K562 (cell line): Measurements from ENCODE around the gene MS4A2. TPM values are rescaled to one million over a fixed set of nuclear protein-coding genes. Genes with fewer than 3 reads are reported as not detected.
A peak's percentile ranks its signal among the peaks of the same experiment; 100 is the strongest.
"Not testable (repeated sequence)": the region's sequence is repeated elsewhere in the genome, so short reads cannot be mapped to it uniquely, and the experiment has no call there.

Experiments
- ATAC-seq: fragments of 200-7000 bp; cut with Tn5 transposase; 3 replicates; pipeline ENCODE4 v1.9.1; 2020; ENCODE audit warnings: moderate library complexity
- BruUV-seq: library from RNA; stranded (reverse); fragments of 400-500 nt; replicated peaks from 2 replicates; lab custom pipeline; 2021; lab: Mats Ljungman, UMichigan
- CTCF ChIA-PET: fragments of 300-600 bp; formaldehyde crosslinking; extraction: SDS; loops from one replicate; lab custom pipeline; 2021; ENCODE audit warnings: low intra/inter-chr PET ratio; lab: Yijun Ruan, JAX
- POLR2A ChIA-PET: fragments of 300-600, 350-650 bp; sonication (Branson Sonifier 250); formaldehyde crosslinking; extraction: SDS; loops from one replicate; lab custom pipeline; 2021; ENCODE audit warnings: antibody characterized with exemption, inconsistent platforms; lab: Yijun Ruan, JAX
- DNase-seq, 4 experiments: peaks; one replicate each; pipeline versions ENCODE4 v3.0.0 to v3.0.0-alpha.2; 2011 to 2018; ENCODE audit warnings: low spot score in 3 of 4, mixed read lengths in 3 of 4; ENCODE audit errors: extremely low read depth in 1 of 4
- FAIRE-seq: peaks from 2 replicates; lab custom pipeline; 2011; peaks lifted over from hg19 to GRCh38; lab: Jason Lieb, UNC
- H2AFZ ChIP-seq: 2 replicates; pipeline ENCODE4 v1.6.0; 2011; ENCODE audit warnings: low read depth, low read length, control low read depth, inconsistent platforms
- H3K27ac ChIP-seq: fragments of 200-600 bp; 3 replicates; pipeline ENCODE4 v1.8.0; 2011; ENCODE audit warnings: low read depth, mild to moderate bottlenecking, control low read depth, inconsistent platforms, low read length, moderate library complexity, mixed read lengths; ENCODE audit errors: extremely low read depth
- H3K27me3 ChIP-seq, 2 experiments: fragments of 300-600 bp in 1 of 2; 2 replicates in 1 of 2; 3 replicates in 1 of 2; pipeline versions ENCODE4 v1.6.0 to v1.8.0; 2011; ENCODE audit warnings: inconsistent platforms in 2 of 2, low read length in 2 of 2, mild to moderate bottlenecking in 1 of 2, mixed read lengths in 1 of 2, moderate library complexity in 1 of 2; ENCODE audit not compliant: control insufficient read depth in 2 of 2, insufficient read depth in 2 of 2
- H3K36me3 ChIP-seq: fragments of 300-600 bp; 3 replicates; pipeline ENCODE4 v1.8.0; 2011; ENCODE audit warnings: mild to moderate bottlenecking, low read length, inconsistent platforms; ENCODE audit not compliant: control insufficient read depth, insufficient read depth
- H3K4me1 ChIP-seq, 2 experiments: fragments of 200-600 bp in 1 of 2; replicated peaks in 1 of 2; 2 replicates in 1 of 2; 3 replicates in 1 of 2; pipeline versions ENCODE4 v1.5.1 to v1.8.0; 2011; ENCODE audit warnings: inconsistent platforms in 2 of 2, low read length in 2 of 2, mild to moderate bottlenecking in 1 of 2, mixed read lengths in 1 of 2, moderate library complexity in 1 of 2; ENCODE audit not compliant: control insufficient read depth in 2 of 2, insufficient read depth in 2 of 2
- H3K4me2 ChIP-seq: 2 replicates; pipeline ENCODE4 v1.6.1; 2011; ENCODE audit warnings: low read length, control low read depth, inconsistent platforms, mixed read lengths; ENCODE audit not compliant: insufficient read depth
- H3K4me3 ChIP-seq: fragments of 200-600 bp; sonication (generic), shearing (Covaris generic); 2 replicates; pipeline ENCODE4 v1.5.1; 2016; ENCODE audit warnings: control low read depth, inconsistent platforms
- H3K79me2 ChIP-seq: fragments of 200-600 bp; 3 replicates; pipeline ENCODE4 v1.8.0; 2011; ENCODE audit warnings: low read length, inconsistent platforms; ENCODE audit not compliant: control insufficient read depth, insufficient read depth
- H3K9ac ChIP-seq, 2 experiments: 2 replicates each; pipeline versions ENCODE4 v1.6.0 to v1.6.1; 2011; ENCODE audit warnings: low read depth in 2 of 2, low read length in 2 of 2, control low read depth in 1 of 2, inconsistent platforms in 1 of 2, mild to moderate bottlenecking in 1 of 2, mixed read lengths in 1 of 2; ENCODE audit not compliant: insufficient read depth in 1 of 2
- H3K9me1 ChIP-seq: one replicate; pipeline ENCODE4 v1.6.0; 2011; ENCODE audit warnings: inconsistent platforms, mild to moderate bottlenecking, low read length, moderate library complexity; ENCODE audit not compliant: control insufficient read depth, insufficient read depth
- H3K9me3 ChIP-seq: replicated peaks from 2 replicates; pipeline ENCODE4 v1.5.1; 2011; ENCODE audit warnings: low read depth, low read length, inconsistent platforms; ENCODE audit not compliant: control insufficient read depth, insufficient read depth
- H4K20me1 ChIP-seq: replicated peaks from 2 replicates; pipeline ENCODE4 v1.6.1; 2011; ENCODE audit warnings: low read length, inconsistent platforms, mixed read lengths; ENCODE audit not compliant: control insufficient read depth, insufficient read depth
- ARID1B ChIP-seq: fragments of 450-650 bp; IDR thresholded peaks from 2 replicates; pipeline ENCODE4 v1.6.1; 2016; ENCODE audit warnings: antibody characterized with exemption, mild to moderate bottlenecking, inconsistent platforms
- CBFA2T2 ChIP-seq: fragments of 450-650 bp; conservative IDR thresholded peaks from 2 replicates; pipeline ENCODE4 v1.6.1; 2017; ENCODE audit warnings: mild to moderate bottlenecking
- CBFA2T3 ChIP-seq: fragments of 450-650 bp; IDR thresholded peaks from 2 replicates; pipeline ENCODE4 v1.6.1; 2017
- KDM1A ChIP-seq, 2 experiments: fragments of 450-650 bp; IDR thresholded peaks; 2 replicates each; pipeline ENCODE4 v1.6.1; 2016; ENCODE audit warnings: mild to moderate bottlenecking in 2 of 2
- NR2C1 ChIP-seq, 2 experiments: fragments of 450-650 bp; IDR thresholded peaks; 2 replicates each; pipeline ENCODE4 v1.6.1; 2017; ENCODE audit warnings: mild to moderate bottlenecking in 2 of 2, antibody characterized with exemption in 1 of 2, inconsistent platforms in 1 of 2, missing compliant biosample characterization in 1 of 2, missing genetic modification characterization in 1 of 2
- SMAD4 ChIP-seq: fragments of 250-450 bp; sonication (Bioruptor Pico); conservative IDR thresholded peaks from 2 replicates; pipeline ENCODE4 v1.8.0; 2021; ENCODE audit warnings: inconsistent platforms, mild to moderate bottlenecking, moderate library complexity
- TAL1 ChIP-seq: fragments of 450-650 bp; IDR thresholded peaks from 2 replicates; pipeline ENCODE4 v1.6.1; 2016; ENCODE audit warnings: mild to moderate bottlenecking
- TCF3 ChIP-seq: sonication (generic); formaldehyde crosslinking; IDR thresholded peaks from 2 replicates; pipeline ENCODE4 v1.4.0; 2020; ENCODE audit warnings: mild to moderate bottlenecking, missing genetic modification reagents
- ZFX ChIP-seq: sonication (generic); formaldehyde crosslinking; IDR thresholded peaks from 2 replicates; pipeline ENCODE4 v1.8.0; 2022; ENCODE audit warnings: mild to moderate bottlenecking, missing genetic modification reagents, moderate library complexity
- WGBS: fragments of 100-300 bp; shearing (Covaris generic); methylation state at CpG from one replicate; pipeline ENCODE4 v1.1.6; 2016; ENCODE audit warnings: low coverage, mixed read lengths; ENCODE audit not compliant: insufficient coverage; ENCODE audit errors: missing lambda C conversion rate; 5-methylcytosine and 5-hydroxymethylcytosine counted together
- in situ Hi-C: fragments of 300-500 bp; cut with MboI; formaldehyde crosslinking; loops from 4 replicates; pipeline ENCODE4 v1.15.0; 2018; ENCODE audit warnings: inconsistent platforms, mixed read lengths
- intact Hi-C: fragments of 100-400 bp; cut with micrococcal nuclease; formaldehyde crosslinking; loops from 2 replicates; pipeline ENCODE4 v1.14.2; 2022
- polyA plus RNA-seq, 8 experiments: library from polyadenylated mRNA; depleted of rRNA in 4 of 8; stranded (reverse) in 5 of 8; unstranded in 3 of 8; fragments of >200 nt; fragmentation: Nextera tagmentation in 2 of 8; fragmentation: Illumina TruSeq in 1 of 8; extraction: Ambion mirVana in 2 of 8; extraction: Trizol in 1 of 8; gene quantifications; 2 replicates each; pipeline versions ENCODE4 v1.2.1 to v1.2.3, GENCODE V29; 2011 to 2014; ENCODE audit warnings: inconsistent platforms in 1 of 8, missing spikeins in 1 of 8
- total RNA-seq, 7 experiments: library from RNA; depleted of rRNA in 6 of 7; stranded (reverse); fragments of >200 nt in 6 of 7; fragmentation: Illumina TruSeq in 2 of 7; extraction: Trizol in 2 of 7; gene quantifications; 2 replicates each; pipeline versions ENCODE4 v1.2.1 to v1.2.3, GENCODE V29; 2011 to 2021; ENCODE audit warnings: low replicate concordance in 1 of 7

Gene MS4A2
- total and polyA plus RNA-seq, 9 of the 15 experiments (the other 6 are each of a cell fraction or from before 2014, with no cell fraction given) = 0.06 to 5.7 (median 0.86) TPM

DNA sequence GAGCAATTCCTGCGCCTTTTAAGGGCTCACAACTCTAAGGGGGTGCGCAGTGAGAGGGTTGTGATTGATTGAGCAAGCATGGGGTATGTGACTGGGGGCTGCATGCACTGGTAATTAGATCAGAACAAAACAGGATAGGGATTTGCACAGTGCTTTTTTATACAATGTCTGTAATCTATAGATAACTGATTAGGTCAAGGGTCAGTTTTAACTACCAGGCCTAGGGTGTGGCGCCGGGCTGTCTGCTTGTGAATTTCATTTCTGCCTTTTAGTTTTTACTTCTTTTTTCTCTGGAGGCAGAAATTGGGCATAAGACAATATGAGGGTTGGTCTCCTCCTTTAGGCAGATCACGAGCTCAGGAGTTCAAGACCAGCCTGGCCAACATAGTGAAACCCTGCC is 20.2 kb downstream of the MS4A2 start:
- H3K79me2 ChIP-seq, H3K36me3 ChIP-seq, in situ Hi-C loops, H3K9me1 ChIP-seq, H3K4me2 ChIP-seq, H3K27ac ChIP-seq, DNase-seq, H3K4me3 ChIP-seq: not testable (repeated sequence)
- WGBS = 45% methylated on average over 5 of the region's 5 CpGs
- TF ChIP-seq NR2C1 (IDR thresholded peaks at IDR 0.05) (peak; percentile 76), NR2C1 (tag; IDR thresholded peaks at IDR 0.05) (peak; percentile 50; the same call in 1 of the 2 replicates), KDM1A (IDR thresholded peaks at IDR 0.05) (peak; percentile 35 to 47; a peak in 2 of 4 replicates), TCF3 (CRISPR knock-in tag) (peak; percentile 30; the same call in 1 of the 2 replicates), TAL1 (0 out of 2 replicates have a peak, but pooled peaks have one; percentile 18), ZFX (CRISPR knock-in tag) (0 out of 2 replicates have a peak, but pooled peaks have one; percentile 26), SMAD4 (CRISPR knock-in tag) (0 out of 2 replicates have a peak, but pooled peaks have one; percentile 26), CBFA2T3 (peak; percentile 46; the same call in 1 of the 2 replicates), ARID1B (peak; percentile 43), CBFA2T2 (peak; percentile 13; the same call in 1 of the 2 replicates)
- TF ChIP-seq, all 486 proteins: peak for 9; not testable (repeated sequence) for 477
- H2AFZ ChIP-seq, BruUV-seq, FAIRE-seq, H3K9ac ChIP-seq, POLR2A ChIA-PET, CTCF ChIA-PET, intact Hi-C loops, H4K20me1 ChIP-seq, H3K9me3 ChIP-seq, H3K27me3 ChIP-seq: not testable (repeated sequence)
- peak; percentile 46; the same call in 1 of the 3 replicates for ATAC-seq
- peaks cover 4 to 29% of the 10 kb centered on the region in 2 experiments; a peak in 4 of 5 replicates for H3K4me1 ChIP-seq
